ENCODE measurements around the gene ERBB4.

The ERBB4 gene

DNA sequence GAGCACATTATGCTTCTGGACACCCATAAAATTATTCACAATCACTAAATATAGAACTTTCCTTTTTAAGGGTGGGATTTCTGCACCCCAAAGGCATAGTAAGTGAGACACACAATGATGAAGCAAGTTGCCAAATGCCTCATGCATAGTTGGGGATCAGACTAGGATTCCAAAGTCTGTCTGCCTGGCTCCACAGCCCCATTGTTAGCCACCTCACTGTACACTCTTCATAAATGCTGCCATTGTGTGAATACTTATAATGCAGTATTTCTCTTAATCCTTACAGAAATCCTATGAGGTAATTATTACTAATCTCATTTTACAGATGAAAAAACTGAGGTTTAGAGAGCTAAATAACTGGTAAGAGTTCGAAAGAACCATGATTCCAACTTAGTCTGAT, 738.6 kb downstream of the ERBB4 start:
- no peaks in the 10 kb centered on the region for H3K9me3 ChIP-seq
- no peak overlapping the region for H3K4me2 ChIP-seq
- TF ChIP-seq Cebpa-rat (IDR thresholded peaks at IDR 0.05), result no peak
- no peaks in the 10 kb centered on the region for H3K27me3 ChIP-seq
- H3K9ac ChIP-seq, result no peak overlapping the region
- H3K36me3 ChIP-seq, result no peaks in the 10 kb centered on the region
- H4K20me1 ChIP-seq, result no peaks in the 10 kb centered on the region
- no peak overlapping the region for H3K4me3 ChIP-seq
- no peak overlapping the region for H3K27ac ChIP-seq
- H3K4me1 ChIP-seq, result no peaks in the 10 kb centered on the region

- no peak overlapping the region for H3K27ac ChIP-seq
- no peaks in the 10 kb centered on the region for H4K20me1 ChIP-seq
- no peaks in the 10 kb centered on the region for H3K9me3 ChIP-seq
- TF ChIP-seq Cebpa-rat (IDR thresholded peaks at IDR 0.05), result no peak
- H3K9ac ChIP-seq, result no peak overlapping the region
- H3K27me3 ChIP-seq, result no peaks in the 10 kb centered on the region
- H3K4me1 ChIP-seq, result no peaks in the 10 kb centered on the region
- H3K4me3 ChIP-seq, result no peak overlapping the region
- no peak overlapping the region for H3K4me2 ChIP-seq
- no peaks in the 10 kb centered on the region for H3K36me3 ChIP-seq
Measured at GRCh38 chr2:211798868-211799267, 739.7 kb downstream of the ERBB4 start.

DNA sequence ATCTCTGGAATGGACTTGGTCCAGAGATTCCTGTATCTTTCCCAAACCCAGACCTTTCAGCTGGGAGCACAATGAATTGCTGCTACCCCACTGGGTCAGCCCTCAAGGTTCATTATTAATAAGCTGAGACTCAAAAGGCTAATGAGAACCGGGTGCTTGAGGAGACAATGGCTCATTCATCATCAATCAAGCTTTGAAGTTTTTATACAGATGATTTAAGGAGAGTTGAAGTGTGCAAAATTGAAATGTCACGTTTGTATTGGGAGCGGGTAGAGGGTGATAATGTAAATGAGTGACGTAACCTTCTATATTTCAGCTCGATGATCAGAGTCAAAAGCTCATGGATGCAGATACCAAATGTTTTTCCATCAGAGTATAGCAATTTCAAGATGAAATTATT, 744.9 kb downstream of the ERBB4 start:
- Histone ChIP-seq H3K9me3 (no peaks in the 10 kb centered on the region), H3K4me2 (no peak overlapping the region), H3K36me3 (no peaks in the 10 kb centered on the region), H3K4me3 (no peak overlapping the region), H3K27me3 (no peaks in the 10 kb centered on the region), H4K20me1 (no peaks in the 10 kb centered on the region), H3K9ac (no peak overlapping the region), H3K4me1 (no peaks in the 10 kb centered on the region), H3K27ac (no peak overlapping the region)
- TF ChIP-seq Cebpa-rat (IDR thresholded peaks at IDR 0.05), result no peak

DNA sequence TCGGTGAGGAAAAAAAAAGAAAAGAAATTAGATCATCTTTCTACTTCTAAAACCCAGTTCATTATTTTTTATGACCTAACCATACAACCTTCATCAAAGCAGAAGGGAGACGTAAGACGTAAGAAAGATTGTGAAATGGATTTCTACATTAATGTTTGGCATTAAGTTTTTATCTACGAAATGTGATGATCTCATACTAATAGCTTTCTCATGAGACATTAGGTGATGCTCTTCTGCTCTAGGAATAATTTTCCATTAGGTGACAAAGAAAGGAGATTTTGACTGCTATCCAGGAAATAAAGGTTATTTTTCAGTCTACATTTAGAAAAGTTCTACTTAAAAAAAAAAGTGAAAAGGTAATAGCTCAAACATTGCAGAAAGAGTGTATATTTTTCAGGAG, 748.6 kb downstream of the ERBB4 start:
- no peak overlapping the region for H3K4me3 ChIP-seq
- no peaks in the 10 kb centered on the region for H3K9me3 ChIP-seq
- H3K4me2 ChIP-seq, result no peak overlapping the region
- H3K36me3 ChIP-seq, result no peaks in the 10 kb centered on the region
- TF ChIP-seq Cebpa-rat (IDR thresholded peaks at IDR 0.05), result no peak
- H3K27me3 ChIP-seq, result no peaks in the 10 kb centered on the region
- no peaks in the 10 kb centered on the region for H4K20me1 ChIP-seq
- H3K27ac ChIP-seq, result no peak overlapping the region
- H3K4me1 ChIP-seq, result no peaks in the 10 kb centered on the region
- H3K9ac ChIP-seq, result no peak overlapping the region

GRCh38 chr2:211766689-211767088, 771.9 kb downstream of the ERBB4 start:
- Histone ChIP-seq H3K4me3 (no peak overlapping the region), H3K4me1 (no peaks in the 10 kb centered on the region), H3K9ac (no peak overlapping the region), H3K9me3 (no peaks in the 10 kb centered on the region), H3K36me3 (no peaks in the 10 kb centered on the region), H3K27me3 (no peaks in the 10 kb centered on the region), H3K27ac (no peak overlapping the region), H4K20me1 (no peaks in the 10 kb centered on the region), H3K4me2 (no peak overlapping the region)
- TF ChIP-seq Cebpa-rat (IDR thresholded peaks at IDR 0.05), result no peak

GRCh38 chr2:211762479-211762878, 776.1 kb downstream of the ERBB4 start:
- H4K20me1 ChIP-seq, result no peaks in the 10 kb centered on the region
- no peaks in the 10 kb centered on the region for H3K4me1 ChIP-seq
- no peaks in the 10 kb centered on the region for H3K9me3 ChIP-seq
- H3K36me3 ChIP-seq, result no peaks in the 10 kb centered on the region
- TF ChIP-seq Cebpa-rat (IDR thresholded peaks at IDR 0.05), result no peak
- H3K27me3 ChIP-seq, result no peaks in the 10 kb centered on the region
- H3K9ac ChIP-seq, result no peak overlapping the region
- H3K27ac ChIP-seq, result no peak overlapping the region
- no peak overlapping the region for H3K4me2 ChIP-seq
- H3K4me3 ChIP-seq, result no peak overlapping the region

DNA sequence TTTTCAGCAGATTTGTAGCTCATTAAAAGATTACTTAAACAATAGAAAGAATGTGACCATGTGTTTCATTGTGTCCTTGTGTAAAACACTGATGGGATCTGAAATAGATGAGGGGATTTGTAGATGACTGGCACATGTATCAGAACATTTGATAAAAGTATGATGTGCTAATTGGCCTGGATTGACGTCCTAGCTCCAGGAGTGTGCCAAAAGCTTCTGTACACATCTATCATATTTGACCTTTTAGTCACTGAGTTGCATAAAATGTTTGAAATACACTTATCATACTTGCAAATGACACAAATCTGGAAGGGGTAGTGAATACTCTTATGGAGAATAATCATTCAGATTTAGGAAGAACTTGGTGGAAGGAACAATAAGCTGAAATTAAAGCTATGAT, 778.5 kb downstream of the ERBB4 start:
- Histone ChIP-seq H4K20me1 (no peaks in the 10 kb centered on the region), H3K27me3 (no peaks in the 10 kb centered on the region), H3K4me3 (no peak overlapping the region), H3K9ac (no peak overlapping the region), H3K27ac (no peak overlapping the region), H3K36me3 (no peaks in the 10 kb centered on the region), H3K4me2 (no peak overlapping the region), H3K9me3 (no peaks in the 10 kb centered on the region), H3K4me1 (no peaks in the 10 kb centered on the region)
- no peak for TF ChIP-seq Cebpa-rat (IDR thresholded peaks at IDR 0.05)

GRCh38 chr2:211756266-211756665, 782.3 kb downstream of the ERBB4 start:
- Histone ChIP-seq H3K27me3 (no peaks in the 10 kb centered on the region), H3K9ac (no peak overlapping the region), H3K9me3 (no peaks in the 10 kb centered on the region), H3K36me3 (no peaks in the 10 kb centered on the region), H3K4me3 (no peak overlapping the region), H3K4me1 (no peaks in the 10 kb centered on the region), H3K4me2 (no peak overlapping the region), H4K20me1 (no peaks in the 10 kb centered on the region), H3K27ac (no peak overlapping the region)
- TF ChIP-seq Cebpa-rat (IDR thresholded peaks at IDR 0.05), result no peak

GRCh38 chr2:211755187-211755586, 783.4 kb downstream of the ERBB4 start:
- Histone ChIP-seq H3K27me3 (no peaks in the 10 kb centered on the region), H3K27ac (no peak overlapping the region), H3K9ac (no peak overlapping the region), H4K20me1 (no peaks in the 10 kb centered on the region), H3K9me3 (no peaks in the 10 kb centered on the region), H3K4me2 (no peak overlapping the region), H3K4me1 (no peaks in the 10 kb centered on the region), H3K4me3 (no peak overlapping the region), H3K36me3 (no peaks in the 10 kb centered on the region)
- no peak for TF ChIP-seq Cebpa-rat (IDR thresholded peaks at IDR 0.05)

DNA sequence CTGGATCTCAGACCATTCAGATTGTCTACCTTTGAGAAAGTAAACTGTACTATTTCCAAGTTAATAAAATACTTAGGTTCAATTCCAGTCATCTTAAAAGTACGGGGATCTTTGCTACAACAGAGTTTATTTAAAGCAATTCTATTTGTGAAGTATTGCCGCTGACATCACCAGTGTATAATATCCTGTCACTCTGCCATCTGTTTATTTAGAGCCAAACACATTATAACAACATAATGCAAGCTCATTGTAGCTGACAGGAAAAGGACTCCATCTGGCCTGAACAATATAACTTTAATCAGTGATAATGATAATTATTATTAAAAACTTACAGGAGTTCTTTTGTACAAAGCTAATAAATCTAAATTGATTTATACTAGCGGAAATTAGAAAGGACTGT, 786.8 kb downstream of the ERBB4 start:
- H3K4me3 ChIP-seq, result no peak overlapping the region
- H4K20me1 ChIP-seq, result no peaks in the 10 kb centered on the region
- no peaks in the 10 kb centered on the region for H3K27me3 ChIP-seq
- H3K9ac ChIP-seq, result no peak overlapping the region
- H3K27ac ChIP-seq, result no peak overlapping the region
- no peaks in the 10 kb centered on the region for H3K9me3 ChIP-seq
- no peaks in the 10 kb centered on the region for H3K36me3 ChIP-seq
- TF ChIP-seq Cebpa-rat (IDR thresholded peaks at IDR 0.05), result no peak
- H3K4me2 ChIP-seq, result no peak overlapping the region
- no peaks in the 10 kb centered on the region for H3K4me1 ChIP-seq

GRCh38 chr2:211748339-211748738, 790.3 kb downstream of the ERBB4 start:
- no peaks in the 10 kb centered on the region for H4K20me1 ChIP-seq
- no peaks in the 10 kb centered on the region for H3K4me1 ChIP-seq
- H3K27me3 ChIP-seq, result no peaks in the 10 kb centered on the region
- H3K4me2 ChIP-seq, result no peak overlapping the region
- H3K27ac ChIP-seq, result no peak overlapping the region
- no peak for TF ChIP-seq Cebpa-rat (IDR thresholded peaks at IDR 0.05)
- H3K9me3 ChIP-seq, result no peaks in the 10 kb centered on the region
- H3K36me3 ChIP-seq, result no peaks in the 10 kb centered on the region
- H3K4me3 ChIP-seq, result no peak overlapping the region
- no peak overlapping the region for H3K9ac ChIP-seq

Data from BLaER1 (cell line).